HG03025 (cell line): ENCODE measurements around the gene HGF.
"Not testable (repeated sequence)": the region's sequence is repeated elsewhere in the genome, so short reads cannot be mapped to it uniquely, and the experiment has no call there.

ENCODE experiments used
- ATAC-seq: cut with Tn5 transposase; IDR thresholded peaks from one replicate; pipeline ENCODE4 v1.9.1; 2021; ENCODE audit warnings: mild to moderate bottlenecking, moderate library complexity; ENCODE audit not compliant: unreplicated experiment, low FRiP score

Gene HGF

GRCh38 chr7:81725003-81725811 lies 44.6 kb downstream of the HGF start:
- no peak for ATAC-seq

- ATAC-seq: not testable (repeated sequence)
Observed at GRCh38 chr7:81722250-81722649, 47.6 kb downstream of the HGF start.

- ATAC-seq: no peak
Observed at GRCh38 chr7:81721437-81721836, 48.4 kb downstream of the HGF start.

GRCh38 chr7:81719865-81720264 lies 50.0 kb downstream of the HGF start:
- no peak for ATAC-seq

- no peak for ATAC-seq
Observed at GRCh38 chr7:81715984-81716588, 53.8 kb downstream of the HGF start.

GRCh38 chr7:81714306-81714705 lies 55.5 kb downstream of the HGF start:
- no peak for ATAC-seq

- no peak for ATAC-seq
Observed at GRCh38 chr7:81710751-81711150, 59.1 kb downstream of the HGF start.

- no peak for ATAC-seq
Observed at GRCh38 chr7:81709836-81710235, 60.0 kb downstream of the HGF start.

- no peak for ATAC-seq
Observed at GRCh38 chr7:81707966-81708365, 61.9 kb downstream of the HGF start.

- ATAC-seq: no peak
Observed at GRCh38 chr7:81707196-81707595, 62.7 kb downstream of the HGF start.

GRCh38 chr7:81705206-81705605 lies 64.6 kb downstream of the HGF start:
- ATAC-seq: no peak

- no peak for ATAC-seq
Observed at GRCh38 chr7:81704595-81704994, 65.3 kb downstream of the HGF start.

GRCh38 chr7:81698965-81699364 lies 70.9 kb downstream of the HGF start:
- ATAC-seq: no peak

GRCh38 chr7:81694711-81695110 lies 75.1 kb downstream of the HGF start:
- no peak for ATAC-seq

- ATAC-seq: no peak
Observed at GRCh38 chr7:81693894-81694293, 76.0 kb downstream of the HGF start.

- ATAC-seq: no peak
Observed at GRCh38 chr7:81693080-81693479, 76.8 kb downstream of the HGF start.

- ATAC-seq: no peak
Observed at GRCh38 chr7:81692146-81692905, 77.5 kb downstream of the HGF start.

- ATAC-seq: no peak
Observed at GRCh38 chr7:81691199-81691821, 78.5 kb downstream of the HGF start.

GRCh38 chr7:81690688-81691087 lies 79.2 kb downstream of the HGF start:
- no peak for ATAC-seq

- ATAC-seq: no peak
Observed at GRCh38 chr7:81690251-81690650, 79.6 kb downstream of the HGF start.
